Measurements from ENCODE around the gene PRSS57.

DNA sequence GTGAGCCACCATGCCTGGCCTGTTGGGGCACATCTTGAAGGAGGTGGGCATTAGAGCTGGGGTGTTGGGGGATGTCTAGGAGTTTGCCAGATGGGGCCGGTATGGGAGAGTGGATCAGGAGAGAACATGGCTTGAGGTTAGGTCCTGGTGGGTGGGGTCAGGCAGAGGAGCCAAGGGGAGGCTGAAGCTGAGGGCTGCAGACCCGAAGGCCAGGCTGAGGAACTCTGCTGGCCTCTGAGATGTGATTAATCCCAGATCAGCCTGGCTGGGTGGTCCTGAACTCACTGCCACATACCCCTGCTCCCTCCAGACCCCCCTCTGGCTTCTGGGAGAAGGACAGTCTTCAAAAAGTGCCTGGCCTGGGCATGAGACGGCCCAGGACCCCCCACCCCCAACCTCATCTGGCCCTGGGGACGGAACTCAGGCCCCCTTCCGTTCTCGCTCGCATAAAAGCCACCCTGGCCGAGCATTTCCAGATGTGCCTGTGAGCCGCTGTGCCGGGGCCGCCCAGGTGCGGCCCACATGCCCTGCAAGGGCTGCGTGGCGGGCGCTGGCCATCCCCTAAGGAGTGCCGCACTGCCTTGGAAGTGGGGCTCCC, 16.4 kb downstream of the PRSS57 start:
- TF ChIP-seq CTCF (conservative IDR thresholded peaks at IDR 0.05 in 1 of 2, IDR thresholded peaks at IDR 0.05 in 1 of 2; ENCODE audit: low read depth in 1 of 2, low read length in 2 of 2) (no peak), EZH2 (IDR thresholded peaks at IDR 0.05; ENCODE audit: low read length, missing control alignments) (no peak)
